A673 (cell line): Measurements from ENCODE around the gene ZFYVE28. TPM values are rescaled to one million over a fixed set of nuclear protein-coding genes. Genes with fewer than 3 reads are reported as not detected.

Source experiments
- BruUV-seq: library from RNA; stranded (reverse); fragments of 400-500 nt; replicated peaks from 2 replicates; lab custom pipeline; 2021; lab: Mats Ljungman, UMichigan
- CTCF ChIA-PET: fragments of 300-600 bp; sonication (Branson Sonifier 250); formaldehyde crosslinking; loops from one replicate; lab custom pipeline; 2022; ENCODE audit warnings: antibody characterized with exemption; lab: Charles Lee
- POLR2A ChIA-PET: fragments of 300-600 bp; sonication (Branson Sonifier 250); formaldehyde crosslinking; loops from one replicate; lab custom pipeline; 2022; ENCODE audit warnings: antibody characterized with exemption; ENCODE audit not compliant: low non-redundant PET; lab: Charles Lee
- DNase-seq: peaks from one replicate; pipeline ENCODE4 v3.0.0-alpha.2; 2015; ENCODE audit warnings: low spot score
- H3K27ac ChIP-seq: fragments of 200-600 bp; sonication (generic); 2 replicates; pipeline ENCODE4 v1.5.1; 2016; ENCODE audit warnings: mixed run types, low read depth, mild to moderate bottlenecking, mixed read lengths, antibody characterized with exemption, low read length; ENCODE audit not compliant: poor library complexity, severe bottlenecking
- H3K27me3 ChIP-seq: fragments of 200-600 bp; sonication (generic); replicated peaks from 2 replicates; pipeline ENCODE4 v1.6.1; 2017; ENCODE audit warnings: mixed run types, low read depth, mild to moderate bottlenecking, mixed read lengths, antibody characterized with exemption, low read length; ENCODE audit not compliant: insufficient read depth, poor library complexity
- H3K36me3 ChIP-seq: fragments of 200-600 bp; sonication (generic); 2 replicates; pipeline ENCODE4 v1.6.1; 2016; ENCODE audit warnings: mixed run types, mild to moderate bottlenecking, mixed read lengths, antibody characterized with exemption, low read length; ENCODE audit not compliant: insufficient read depth, poor library complexity, severe bottlenecking
- H3K4me1 ChIP-seq: fragments of 200-600 bp; sonication (generic); 2 replicates; pipeline ENCODE4 v1.6.1; 2017; ENCODE audit warnings: mixed run types, mild to moderate bottlenecking, mixed read lengths, antibody characterized with exemption, low read length; ENCODE audit not compliant: insufficient read depth, poor library complexity, severe bottlenecking
- H3K4me3 ChIP-seq: fragments of 200-600 bp; sonication (generic); 2 replicates; pipeline ENCODE4 v1.5.1; 2016; ENCODE audit warnings: low read depth, mixed run types, mild to moderate bottlenecking, mixed read lengths, low read length; ENCODE audit not compliant: poor library complexity, severe bottlenecking
- H3K9me3 ChIP-seq: fragments of 200-600 bp; sonication (generic); 2 replicates; pipeline ENCODE4 v1.6.1; 2016; ENCODE audit warnings: mixed run types, low read depth, mild to moderate bottlenecking, mixed read lengths, antibody characterized with exemption, low read length; ENCODE audit not compliant: poor library complexity, severe bottlenecking
- CTCF ChIP-seq: fragments of 300-800, 200-600 bp; sonication (generic); conservative IDR thresholded peaks from 2 replicates; pipeline ENCODE4 v1.5.1; 2017; ENCODE audit warnings: low read depth, mild to moderate bottlenecking, antibody characterized with exemption, low read length, moderate library complexity, mixed read lengths
- EZH2 ChIP-seq: fragments of 200-600 bp; sonication (generic); IDR thresholded peaks from 2 replicates; pipeline ENCODE4 v1.6.1; 2017; ENCODE audit warnings: borderline replicate concordance, low read depth, mild to moderate bottlenecking, mixed read lengths, antibody characterized with exemption, low read length; ENCODE audit not compliant: poor library complexity, severe bottlenecking
- intact Hi-C: fragments of 100-400 bp; cut with micrococcal nuclease; formaldehyde crosslinking; loops from one replicate; pipeline ENCODE4 v1.10.0; 2022; ENCODE audit not compliant: unreplicated experiment
- total RNA-seq: library from RNA; stranded (reverse); gene quantifications from 2 replicates; pipeline ENCODE4 v1.2.3, GENCODE V29; 2021

Gene ZFYVE28
- total RNA-seq, 1 experiment from 2014 or later: 8.6 TPM

- peaks cover 25% of the 10 kb centered on the region for H3K27me3 ChIP-seq
- no peaks in the 10 kb centered on the region for H3K9me3 ChIP-seq
- H3K4me1 ChIP-seq: peaks cover 34% of the 10 kb centered on the region
- BruUV-seq: no TSS peak
- POLR2A ChIA-PET: interaction anchor here (0.7 kb wide), 1 partner anchor 707 kb away, joined by 4 read pairs; no protein-coding TSS in a partner anchor
- H3K4me3 ChIP-seq: no peak overlapping the region
- CTCF ChIA-PET: interaction anchor here (0.5 kb wide), 1 partner anchor 66 kb away, joined by 6 read pairs; no protein-coding TSS in a partner anchor
- H3K27ac ChIP-seq: no peak overlapping the region
- H3K36me3 ChIP-seq: no peaks in the 10 kb centered on the region
- no peak for TF ChIP-seq CTCF
- TF ChIP-seq EZH2: no peak
- no peak for DNase-seq
- intact Hi-C loops: loop anchor here (5.0 to 10.0 kb wide), 2 partner anchors 151 to 174 kb away; partner anchors contain the start of genes HAUS3, MXD4 and POLN
These were observed 2.4 kb downstream of the ZFYVE28 start for GRCh38 chr4:2415881-2416563.

- ChIA-PET POLR2A (no interaction called here), CTCF (interaction anchor here (0.5 kb wide), 1 partner anchor 66 kb away, joined by 6 read pairs; no protein-coding TSS in a partner anchor)
- DNase-seq: no peak
- Histone ChIP-seq H3K4me1 (peaks cover 34% of the 10 kb centered on the region), H3K36me3 (no peaks in the 10 kb centered on the region), H3K27me3 (peaks cover 17% of the 10 kb centered on the region), H3K27ac (no peak overlapping the region), H3K9me3 (no peaks in the 10 kb centered on the region), H3K4me3 (no peak overlapping the region)
- no peak for TF ChIP-seq CTCF
- no peak for TF ChIP-seq EZH2
- BruUV-seq: no TSS peak
- intact Hi-C loops: loop anchor here (5.0 to 10.0 kb wide), 2 partner anchors 150 to 173 kb away; partner anchors contain the start of genes HAUS3, MXD4 and POLN
These were observed 3.2 kb downstream of the ZFYVE28 start for GRCh38 chr4:2415213-2415612.

- ChIA-PET POLR2A (no interaction called here), CTCF (interaction anchor here (1.6 kb wide), 1 partner anchor 28 kb away, joined by 6 read pairs; no protein-coding TSS in a partner anchor)
- BruUV-seq: no TSS peak
- Histone ChIP-seq H3K27ac (peak overlapping the region; percentile 81), H3K4me1 (peaks cover 29% of the 10 kb centered on the region), H3K9me3 (no peaks in the 10 kb centered on the region), H3K27me3 (peaks cover 6% of the 10 kb centered on the region), H3K36me3 (no peaks in the 10 kb centered on the region), H3K4me3 (no peak overlapping the region)
- no peak for TF ChIP-seq CTCF
- intact Hi-C loops: loop anchor here (10.0 kb wide), 1 partner anchor 149 kb away; the partner anchor contains the start of gene MXD4
- peak; percentile 57 for DNase-seq
These were observed 4.4 kb downstream of the ZFYVE28 start for GRCh38 chr4:2413821-2414610.
